ENCODE measurements around the gene FBXO45. TPM values are rescaled to one million over a fixed set of nuclear protein-coding genes. Genes with fewer than 3 reads are reported as not detected.

The FBXO45 gene
- total RNA-seq, 6 experiments from 2014 or later = 3.8 to 5.5 (median 4.4) TPM

- no peaks in the 10 kb centered on the region for H3K36me3 ChIP-seq
- H3K4me3 ChIP-seq = no peak overlapping the region
- intact Hi-C loops (cut with DNase I) = no loop called here
- DNase-seq = no peak
- H3K27me3 ChIP-seq = no peaks in the 10 kb centered on the region
- no peak overlapping the region for H3K27ac ChIP-seq
- TF ChIP-seq CTCF (IDR thresholded peaks at IDR 0.05) (no peak), POLR2A (IDR thresholded peaks at IDR 0.05) (no peak)
- 39% methylated on average over 5 of the region's 5 CpGs for WGBS (ENCODE audit: insufficient coverage, low coverage, low lambda C conversion rate, missing lambda C conversion rate)
- ATAC-seq = no peak
- no peaks in the 10 kb centered on the region for H3K4me1 ChIP-seq
- peaks cover 0 to 13% (median 6%) of the 10 kb centered on the region in 4 donors for H3K9me3 ChIP-seq
Measured at GRCh38 chr3:196524527-196524926, 43.9 kb upstream of the FBXO45 start.

GRCh38 chr3:196525141-196525540 lies 43.3 kb upstream of the FBXO45 start:
- ATAC-seq (no peak), DNase-seq (no peak)

GRCh38 chr3:196528639-196529233 lies 39.7 kb upstream of the FBXO45 start:
- Histone ChIP-seq H3K4me3 (peak overlapping the region in 2 of 3 donors; percentile 14 to 41), H3K9me3 (no peaks in the 10 kb centered on the region), H3K36me3 (no peaks in the 10 kb centered on the region), H3K27me3 (no peaks in the 10 kb centered on the region), H3K27ac (no peak overlapping the region), H3K4me1 (no peaks in the 10 kb centered on the region)
- intact Hi-C loops (cut with DNase I) = no loop called here
- 0% methylated on average over 2 of the region's 52 CpGs for WGBS (ENCODE audit: insufficient coverage, low coverage, low lambda C conversion rate, missing lambda C conversion rate)
- TF ChIP-seq POLR2A (IDR thresholded peaks at IDR 0.05) = no peak
- TF ChIP-seq CTCF (IDR thresholded peaks at IDR 0.05) = peak; percentile 41 to 72 (median 48)
- DNase-seq (peak; percentile 58 to 81 (median 70)), ATAC-seq (peak; percentile 89 to 100 (median 94))

More at GRCh38 chr3:196525141-196525540, 43.3 kb upstream of the FBXO45 start:
- H3K9me3 ChIP-seq = peaks cover 0 to 7% (median 2%) of the 10 kb centered on the region in 4 donors
- H3K4me1 ChIP-seq = no peaks in the 10 kb centered on the region
- no peaks in the 10 kb centered on the region for H3K27me3 ChIP-seq
- intact Hi-C loops (cut with DNase I) = no loop called here
- 73% methylated on average over 3 of the region's 4 CpGs for WGBS (ENCODE audit: insufficient coverage, low coverage, low lambda C conversion rate, missing lambda C conversion rate)
- H3K27ac ChIP-seq = no peak overlapping the region
- no peaks in the 10 kb centered on the region for H3K36me3 ChIP-seq
- TF ChIP-seq POLR2A (IDR thresholded peaks at IDR 0.05) (no peak), CTCF (IDR thresholded peaks at IDR 0.05) (no peak)
- no peak overlapping the region for H3K4me3 ChIP-seq

- WGBS (ENCODE audit: insufficient coverage, low coverage, low lambda C conversion rate, missing lambda C conversion rate) = 51% methylated on average over 4 of the region's 4 CpGs
- no peak for ATAC-seq
- Histone ChIP-seq H3K4me1 (no peaks in the 10 kb centered on the region), H3K27me3 (no peaks in the 10 kb centered on the region), H3K9me3 (no peaks in the 10 kb centered on the region), H3K27ac (no peak overlapping the region), H3K36me3 (no peaks in the 10 kb centered on the region), H3K4me3 (no peak overlapping the region)
- TF ChIP-seq POLR2A (IDR thresholded peaks at IDR 0.05) (no peak), CTCF (IDR thresholded peaks at IDR 0.05) (no peak)
- intact Hi-C loops (cut with DNase I) = no loop called here
- no peak for DNase-seq
Measured at GRCh38 chr3:196531418-196531817, 37.0 kb upstream of the FBXO45 start.

Measured in right lobe of liver (tissue), 6 donors.